Smooth muscle cell (in vitro differentiated cells): Measurements from ENCODE around the gene CPEB4. TPM values are rescaled to one million over a fixed set of nuclear protein-coding genes. Genes with fewer than 3 reads are reported as not detected.

Source experiments
- DNase-seq: peaks from one replicate; lab custom pipeline; 2025; ENCODE audit not compliant: unreplicated experiment; lab: John Stamatoyannopoulos, UW
- H2AFZ ChIP-seq: fragments of 200-600 bp; sonication (generic); 2 replicates; pipeline ENCODE4 v1.6.0; 2016; ENCODE audit warnings: antibody characterized with exemption, low read depth, mild to moderate bottlenecking
- H3F3A ChIP-seq: fragments of 200-600 bp; sonication (generic); 2 replicates; pipeline ENCODE4 v1.6.0; 2017; ENCODE audit warnings: antibody characterized with exemption, low read depth
- H3K27ac ChIP-seq: fragments of 200-600 bp; sonication (generic); 2 replicates; pipeline ENCODE4 v1.5.1; 2016; ENCODE audit warnings: low read depth, mild to moderate bottlenecking
- H3K27me3 ChIP-seq: fragments of 200-600 bp; sonication (generic); 2 replicates; pipeline ENCODE4 v1.6.1; 2016; ENCODE audit warnings: low read depth, mild to moderate bottlenecking
- H3K36me3 ChIP-seq: fragments of 200-600 bp; sonication (generic); 2 replicates; pipeline ENCODE4 v1.5.1; 2016; ENCODE audit warnings: low read depth
- H3K4me1 ChIP-seq: fragments of 200-600 bp; sonication (generic); 2 replicates; pipeline ENCODE4 v1.5.1; 2016; ENCODE audit warnings: low read depth
- H3K4me2 ChIP-seq: fragments of 200-600 bp; sonication (generic); 2 replicates; pipeline ENCODE4 v1.6.0; 2016; ENCODE audit warnings: mild to moderate bottlenecking
- H3K4me3 ChIP-seq: fragments of 200-600 bp; sonication (generic); 2 replicates; pipeline ENCODE4 v1.5.1; 2016; ENCODE audit warnings: mild to moderate bottlenecking
- H3K79me2 ChIP-seq: fragments of 200-600 bp; sonication (generic); 2 replicates; pipeline ENCODE4 v1.6.0; 2016; ENCODE audit warnings: low read depth, mild to moderate bottlenecking
- H3K9ac ChIP-seq: fragments of 200-600 bp; sonication (generic); 2 replicates; pipeline ENCODE4 v1.6.0; 2016; ENCODE audit warnings: low read depth
- H3K9me3 ChIP-seq: fragments of 200-600 bp; sonication (generic); replicated peaks from 2 replicates; pipeline ENCODE4 v1.5.1; 2016; ENCODE audit warnings: low read depth
- H4K20me1 ChIP-seq: fragments of 200-600 bp; sonication (generic); 2 replicates; pipeline ENCODE4 v1.6.0; 2016; ENCODE audit warnings: low read depth
- WGBS: methylation state at CpG from one replicate; pipeline ENCODE4 v1.1.7; 2016; ENCODE audit warnings: low lambda C conversion rate; 5-methylcytosine and 5-hydroxymethylcytosine counted together
- polyA plus RNA-seq: library from polyadenylated mRNA; unstranded; fragments of >200 nt; fragmentation: Nextera tagmentation; extraction: Ambion mirVana; gene quantifications from 2 replicates; pipeline ENCODE4 v1.2.1, GENCODE V29; 2016
- total RNA-seq: library from RNA; depleted of rRNA; stranded (reverse); fragments of >200 nt; gene quantifications from 2 replicates; pipeline ENCODE4 v1.2.3, GENCODE V29; 2014
- TF ChIP-seq, protein P1 (sequence below): fragments of 200-600 bp; sonication (generic); IDR thresholded peaks from 2 replicates; pipeline ENCODE4 v1.5.1; 2017; ENCODE audit warnings: borderline replicate concordance, mild to moderate bottlenecking, antibody characterized with exemption; ENCODE audit not compliant: insufficient read depth, poor library complexity, severe bottlenecking

CPEB4 gene
- total and polyA plus RNA-seq, 2 experiments from 2014 or later, result 5.1 to 38.5 TPM

DNA sequence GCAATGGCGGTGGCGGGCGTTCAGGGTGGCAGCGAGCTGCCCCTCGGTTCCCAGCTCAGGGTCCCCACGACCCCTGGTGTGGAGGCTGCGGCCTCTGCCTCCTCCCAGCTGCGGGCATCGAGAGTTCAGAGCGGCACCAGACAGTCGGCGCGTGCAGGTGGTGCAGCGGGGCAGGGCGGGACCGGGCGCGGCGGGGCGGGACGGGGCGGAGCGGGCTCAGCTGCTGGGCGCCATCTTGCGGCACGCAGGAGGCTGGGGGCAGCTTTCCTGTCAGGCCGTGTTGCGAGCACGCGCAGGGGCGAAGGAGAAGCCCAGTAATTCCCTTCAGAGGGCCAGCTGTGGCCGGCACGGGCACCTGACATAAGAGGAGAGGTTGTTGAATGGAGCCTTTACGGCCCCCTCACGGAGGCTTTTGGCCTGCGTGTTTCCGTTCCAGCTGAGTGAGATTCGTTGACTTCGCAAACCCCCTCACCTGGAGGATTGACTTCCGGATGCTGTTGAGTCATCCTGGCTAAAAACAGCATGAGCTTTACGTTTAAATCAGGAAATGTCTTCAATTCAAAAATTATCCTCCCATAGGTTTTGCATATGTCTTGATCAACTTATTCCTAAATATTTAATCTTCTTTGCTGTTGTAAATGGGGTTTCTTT is 101.4 kb downstream of the CPEB4 start:
- TF ChIP-seq, protein P1, sequence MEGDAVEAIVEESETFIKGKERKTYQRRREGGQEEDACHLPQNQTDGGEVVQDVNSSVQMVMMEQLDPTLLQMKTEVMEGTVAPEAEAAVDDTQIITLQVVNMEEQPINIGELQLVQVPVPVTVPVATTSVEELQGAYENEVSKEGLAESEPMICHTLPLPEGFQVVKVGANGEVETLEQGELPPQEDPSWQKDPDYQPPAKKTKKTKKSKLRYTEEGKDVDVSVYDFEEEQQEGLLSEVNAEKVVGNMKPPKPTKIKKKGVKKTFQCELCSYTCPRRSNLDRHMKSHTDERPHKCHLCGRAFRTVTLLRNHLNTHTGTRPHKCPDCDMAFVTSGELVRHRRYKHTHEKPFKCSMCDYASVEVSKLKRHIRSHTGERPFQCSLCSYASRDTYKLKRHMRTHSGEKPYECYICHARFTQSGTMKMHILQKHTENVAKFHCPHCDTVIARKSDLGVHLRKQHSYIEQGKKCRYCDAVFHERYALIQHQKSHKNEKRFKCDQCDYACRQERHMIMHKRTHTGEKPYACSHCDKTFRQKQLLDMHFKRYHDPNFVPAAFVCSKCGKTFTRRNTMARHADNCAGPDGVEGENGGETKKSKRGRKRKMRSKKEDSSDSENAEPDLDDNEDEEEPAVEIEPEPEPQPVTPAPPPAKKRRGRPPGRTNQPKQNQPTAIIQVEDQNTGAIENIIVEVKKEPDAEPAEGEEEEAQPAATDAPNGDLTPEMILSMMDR, result no peak
- no peak overlapping the region for H3K9ac ChIP-seq
- no peaks in the 10 kb centered on the region for H3K9me3 ChIP-seq
- no peak overlapping the region for H3K4me3 ChIP-seq
- no peaks in the 10 kb centered on the region for H4K20me1 ChIP-seq
- H3F3A ChIP-seq, result no peaks in the 10 kb centered on the region
- H3K79me2 ChIP-seq, result no peaks in the 10 kb centered on the region
- DNase-seq, result no peak
- H3K27me3 ChIP-seq, result no peaks in the 10 kb centered on the region
- no peak overlapping the region for H2AFZ ChIP-seq
- no peak overlapping the region for H3K27ac ChIP-seq
- H3K36me3 ChIP-seq, result no peaks in the 10 kb centered on the region
- no peak overlapping the region for H3K4me2 ChIP-seq
- no peaks in the 10 kb centered on the region for H3K4me1 ChIP-seq
- WGBS, result 96% methylated on average over 19 of the region's 41 CpGs

DNA sequence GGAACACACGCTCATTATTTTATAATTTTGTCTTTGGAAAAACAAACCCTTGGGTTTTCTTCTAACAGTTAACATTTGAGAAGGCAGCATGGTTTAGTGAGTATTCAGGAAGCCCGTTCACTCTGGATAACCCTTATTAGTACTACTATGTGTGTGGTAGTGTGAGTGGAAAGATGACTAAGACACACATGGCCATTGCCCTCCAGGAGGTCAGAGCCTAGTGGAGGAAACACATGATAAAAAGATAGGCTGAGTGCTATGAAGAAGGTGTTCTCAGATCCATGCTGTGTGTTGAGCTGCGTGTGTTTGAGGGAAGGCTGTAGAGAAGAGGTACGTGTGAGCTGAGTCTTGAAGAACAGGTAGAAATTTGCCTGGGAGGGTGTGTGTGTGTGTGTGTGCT is 109.2 kb downstream of the CPEB4 start:
- H3K36me3 ChIP-seq, result no peaks in the 10 kb centered on the region
- H3F3A ChIP-seq, result no peaks in the 10 kb centered on the region
- no peaks in the 10 kb centered on the region for H3K9me3 ChIP-seq
- no peaks in the 10 kb centered on the region for H3K79me2 ChIP-seq
- no peak overlapping the region for H3K27ac ChIP-seq
- 75% methylated on average over 4 of the region's 4 CpGs for WGBS
- no peak overlapping the region for H2AFZ ChIP-seq
- no peaks in the 10 kb centered on the region for H3K4me1 ChIP-seq
- DNase-seq, result no peak
- H3K4me2 ChIP-seq, result no peak overlapping the region
- no peak overlapping the region for H3K4me3 ChIP-seq
- peaks cover 32% of the 10 kb centered on the region for H3K27me3 ChIP-seq
- no peaks in the 10 kb centered on the region for H4K20me1 ChIP-seq
- no peak overlapping the region for H3K9ac ChIP-seq
- TF ChIP-seq, protein P1, result no peak

DNA sequence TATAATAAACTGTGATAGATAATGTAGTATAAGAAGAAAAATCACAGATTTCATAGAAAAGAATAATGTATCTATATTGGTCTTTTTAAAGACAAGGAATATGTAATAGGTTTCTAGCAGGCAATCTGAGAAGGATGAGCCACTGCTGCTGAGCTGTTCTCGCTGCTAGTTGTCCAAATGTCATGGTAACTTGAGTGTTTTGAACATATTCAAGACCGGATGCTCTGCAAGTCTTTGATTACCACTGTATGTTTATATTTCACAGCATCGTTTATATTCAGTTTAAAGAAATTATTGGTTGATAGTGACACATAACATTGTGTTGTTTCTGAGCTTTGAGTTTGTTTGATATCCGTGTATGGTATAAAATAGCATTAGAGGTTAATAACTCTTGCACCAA is 110.4 kb downstream of the CPEB4 start:
- no peaks in the 10 kb centered on the region for H3K4me1 ChIP-seq
- no peaks in the 10 kb centered on the region for H3F3A ChIP-seq
- H3K27ac ChIP-seq, result no peak overlapping the region
- H3K9ac ChIP-seq, result no peak overlapping the region
- WGBS, result 81% methylated on average over 4 of the region's 4 CpGs
- no peak overlapping the region for H2AFZ ChIP-seq
- H4K20me1 ChIP-seq, result no peaks in the 10 kb centered on the region
- no peak overlapping the region for H3K4me2 ChIP-seq
- H3K9me3 ChIP-seq, result no peaks in the 10 kb centered on the region
- no peak for DNase-seq
- H3K4me3 ChIP-seq, result no peak overlapping the region
- H3K27me3 ChIP-seq, result peaks cover 40% of the 10 kb centered on the region
- TF ChIP-seq, protein P1, result no peak
- no peaks in the 10 kb centered on the region for H3K79me2 ChIP-seq
- H3K36me3 ChIP-seq, result no peaks in the 10 kb centered on the region

DNA sequence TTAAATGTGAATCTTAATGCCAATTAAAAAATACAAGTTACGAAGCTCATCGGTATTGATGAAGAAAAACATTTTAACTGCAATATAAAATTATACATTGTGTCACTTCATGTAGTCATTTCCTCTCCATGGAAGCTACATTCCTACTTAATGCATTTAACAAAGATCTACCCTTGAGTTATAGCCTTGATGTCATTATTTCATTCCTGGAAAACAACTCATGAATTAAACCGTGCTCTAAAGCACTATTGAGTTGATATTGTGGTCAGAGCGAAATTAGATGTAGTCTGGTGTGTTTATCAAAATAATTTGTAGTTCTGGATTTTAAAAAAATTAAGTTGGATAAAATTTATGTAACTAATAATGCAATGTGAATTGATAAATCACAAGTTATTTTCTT is 111.9 kb downstream of the CPEB4 start:
- Histone ChIP-seq H3K27me3 (peaks cover 41% of the 10 kb centered on the region), H3F3A (no peaks in the 10 kb centered on the region), H3K36me3 (no peaks in the 10 kb centered on the region), H3K9ac (no peak overlapping the region), H3K4me1 (no peaks in the 10 kb centered on the region), H3K9me3 (no peaks in the 10 kb centered on the region), H3K79me2 (no peaks in the 10 kb centered on the region), H3K4me3 (no peak overlapping the region), H2AFZ (no peak overlapping the region), H3K27ac (no peak overlapping the region), H4K20me1 (no peaks in the 10 kb centered on the region), H3K4me2 (no peak overlapping the region)
- WGBS, result 83% methylated on average over 4 of the region's 4 CpGs
- no peak for DNase-seq
- TF ChIP-seq, protein P1, result no peak
